TTC549 (cell line): ENCODE measurements around the gene CENPP.

Source experiments
- FAIRE-seq: peaks from 2 replicates; lab custom pipeline; 2012; peaks lifted over from hg19 to GRCh38; lab: Jason Lieb, UNC

The CENPP gene

GRCh38 chr9:92599938-92600461 lies 274.2 kb downstream of the CENPP start:
- no peak for FAIRE-seq

GRCh38 chr9:92600462-92601261 lies 274.9 kb downstream of the CENPP start:
- FAIRE-seq: no peak

DNA sequence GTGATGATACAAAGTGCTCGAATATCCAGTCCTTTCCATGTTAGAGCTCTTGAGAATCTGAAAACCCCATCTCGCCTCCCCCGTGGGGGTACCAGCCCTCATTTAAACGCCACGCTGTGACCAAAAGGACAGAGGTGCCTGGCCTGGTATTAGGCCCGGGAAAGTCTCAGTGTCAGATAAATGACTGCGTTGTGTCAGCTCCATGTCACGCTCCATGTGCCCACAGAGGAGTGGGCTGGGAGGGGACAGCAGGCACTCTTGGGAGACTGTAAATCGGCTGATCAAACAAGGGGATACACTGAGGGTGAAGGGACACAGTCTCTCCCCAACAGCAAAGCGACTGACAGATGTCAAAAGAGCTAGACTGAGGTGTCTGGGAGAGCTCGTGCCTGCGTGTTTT lies 275.7 kb downstream of the CENPP start:
- no peak for FAIRE-seq

- FAIRE-seq: no peak
Observed at GRCh38 chr9:92602413-92602812, 276.7 kb downstream of the CENPP start.

GRCh38 chr9:92603100-92603499 lies 277.3 kb downstream of the CENPP start:
- no peak for FAIRE-seq

DNA sequence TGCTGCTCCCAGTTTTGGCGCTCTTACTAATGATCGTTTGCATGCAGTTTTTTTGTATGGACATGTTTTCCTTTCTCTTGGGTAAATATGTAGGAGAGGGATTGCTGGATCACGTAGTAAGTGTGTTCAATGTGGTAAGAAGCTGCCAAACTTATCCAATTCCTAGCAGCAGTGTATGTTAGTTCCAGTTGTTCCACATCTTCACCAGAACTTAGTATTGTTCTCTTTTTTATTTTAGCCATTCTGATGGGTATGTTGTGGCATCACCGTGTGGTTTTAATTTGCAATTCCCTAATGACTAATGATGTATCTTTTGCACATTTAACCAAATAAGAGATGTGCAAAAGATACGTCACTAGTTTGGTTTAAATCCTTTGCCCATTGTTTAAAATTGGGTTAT lies 278.2 kb downstream of the CENPP start:
- no peak for FAIRE-seq

GRCh38 chr9:92605224-92605623 lies 279.5 kb downstream of the CENPP start:
- no peak for FAIRE-seq

DNA sequence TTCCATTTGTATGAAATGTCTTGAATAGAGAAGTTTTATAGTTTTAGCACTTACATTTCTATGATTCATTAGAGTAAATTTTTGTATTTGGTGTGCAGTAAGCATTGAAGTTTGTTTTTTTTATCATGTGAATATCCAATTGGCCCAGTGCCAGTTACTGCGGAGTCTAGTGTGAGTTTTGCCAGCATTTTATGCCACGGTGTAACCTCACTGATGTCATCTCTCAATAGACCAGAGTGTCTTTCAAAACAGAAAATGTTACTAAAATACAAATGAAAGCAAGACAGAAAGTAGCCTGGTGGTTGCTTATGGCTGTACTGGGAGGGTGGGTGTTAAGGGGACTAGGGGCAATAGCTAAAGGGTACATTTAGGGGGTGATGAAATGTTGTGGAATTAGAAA lies 281.3 kb downstream of the CENPP start:
- no peak for FAIRE-seq

GRCh38 chr9:92607773-92608172 lies 282.0 kb downstream of the CENPP start:
- no peak for FAIRE-seq

DNA sequence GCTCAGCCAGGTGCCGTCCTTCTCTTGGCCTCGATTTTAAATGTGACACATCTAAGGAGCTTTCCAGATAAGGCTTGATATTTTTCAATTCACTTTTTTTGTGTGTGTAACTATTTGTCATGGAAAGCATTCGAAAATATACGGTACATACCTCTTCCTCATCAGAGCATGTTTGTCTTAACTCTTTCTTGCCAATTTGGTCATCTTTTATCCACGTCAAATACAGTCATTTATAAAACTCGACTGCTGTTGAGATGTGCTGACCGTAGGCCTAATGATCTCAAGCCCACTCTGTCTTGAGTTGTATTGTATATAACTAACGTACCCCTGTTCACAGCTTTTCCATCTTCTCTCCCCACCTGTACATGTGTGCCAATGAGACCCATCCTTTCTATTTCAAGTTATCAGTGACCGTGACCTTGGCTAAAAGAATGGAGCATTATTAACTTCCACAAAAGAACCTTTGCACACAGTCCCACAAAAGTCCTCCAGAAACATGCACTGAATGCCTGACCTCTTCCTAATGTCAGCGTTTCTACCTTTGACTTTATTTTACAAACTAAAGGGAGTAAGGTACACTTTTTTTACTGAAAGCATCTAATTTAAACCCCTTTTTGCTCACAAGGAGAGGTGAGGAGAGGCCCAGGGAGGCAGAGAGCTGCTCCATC lies 282.6 kb downstream of the CENPP start:
- FAIRE-seq: no peak

- no peak for FAIRE-seq
Observed at GRCh38 chr9:92608909-92609445, 283.2 kb downstream of the CENPP start.

DNA sequence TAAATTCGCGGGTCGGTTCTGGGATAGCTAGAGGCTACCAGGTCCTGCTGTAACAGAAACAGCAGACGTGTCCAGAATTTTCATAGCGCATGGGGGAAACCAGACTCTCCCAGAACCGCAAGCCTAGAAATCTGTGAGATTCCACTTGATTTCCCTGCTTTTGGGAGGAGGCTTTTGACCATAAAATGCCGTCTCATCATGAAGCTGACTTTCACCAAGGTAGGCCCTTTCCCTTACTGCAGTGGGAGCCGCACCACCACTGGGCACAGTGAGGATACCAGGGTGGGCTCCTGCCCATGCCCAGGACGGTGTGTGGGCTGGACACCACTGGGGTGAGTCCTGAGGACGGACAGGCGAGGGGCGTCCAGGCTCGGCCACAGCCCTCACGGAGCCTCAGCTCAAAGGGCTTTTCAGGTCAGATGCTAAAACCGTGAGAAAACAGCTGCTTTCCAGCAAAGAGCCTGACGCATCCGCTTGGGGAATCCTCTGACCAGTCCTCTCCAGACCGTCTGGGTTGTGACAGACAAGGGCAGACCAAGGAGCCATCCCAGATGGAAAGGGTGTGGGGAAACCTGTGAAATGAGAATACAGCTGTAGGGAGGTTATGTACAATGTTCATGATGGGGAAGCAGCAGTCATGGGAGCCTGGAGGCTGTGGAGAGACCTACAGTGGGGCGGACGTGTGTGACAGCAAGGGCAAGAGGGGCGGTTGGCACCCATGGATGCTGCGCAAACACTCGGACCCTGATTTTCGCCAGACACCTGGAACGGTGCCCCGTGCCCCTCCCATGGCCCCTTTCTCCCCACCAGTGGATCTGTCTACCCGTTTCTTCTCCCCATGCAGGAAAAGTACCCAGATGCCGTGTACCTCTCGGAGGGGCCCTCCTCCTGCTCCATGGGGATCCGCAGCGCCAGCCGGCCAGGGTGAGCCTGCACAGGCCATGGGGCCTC lies 285.0 kb downstream of the CENPP start:
- FAIRE-seq: no peak

- no peak for FAIRE-seq
Observed at GRCh38 chr9:92611621-92612285, 286.0 kb downstream of the CENPP start.

DNA sequence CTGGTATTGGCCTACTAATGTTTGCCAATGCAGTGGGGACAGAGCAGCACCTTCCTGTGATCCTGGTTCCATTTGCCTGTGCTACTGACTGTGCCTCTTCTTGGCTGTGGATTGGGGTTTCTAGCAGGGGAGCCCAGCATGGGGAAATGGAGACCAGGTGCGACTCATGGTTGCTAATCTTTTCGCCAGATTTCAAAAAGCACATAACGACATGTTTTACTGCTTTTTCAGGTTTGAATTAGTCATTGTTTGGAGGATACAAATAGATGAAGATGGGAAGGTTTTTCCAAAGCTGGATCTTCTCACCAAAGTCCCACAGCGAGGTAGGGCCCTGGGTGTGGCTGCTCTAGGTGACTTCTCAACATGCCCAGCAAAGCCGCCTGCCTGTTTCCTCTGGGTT lies 286.5 kb downstream of the CENPP start:
- no peak for FAIRE-seq

- no peak for FAIRE-seq
Observed at GRCh38 chr9:92612816-92613215, 287.1 kb downstream of the CENPP start.

DNA sequence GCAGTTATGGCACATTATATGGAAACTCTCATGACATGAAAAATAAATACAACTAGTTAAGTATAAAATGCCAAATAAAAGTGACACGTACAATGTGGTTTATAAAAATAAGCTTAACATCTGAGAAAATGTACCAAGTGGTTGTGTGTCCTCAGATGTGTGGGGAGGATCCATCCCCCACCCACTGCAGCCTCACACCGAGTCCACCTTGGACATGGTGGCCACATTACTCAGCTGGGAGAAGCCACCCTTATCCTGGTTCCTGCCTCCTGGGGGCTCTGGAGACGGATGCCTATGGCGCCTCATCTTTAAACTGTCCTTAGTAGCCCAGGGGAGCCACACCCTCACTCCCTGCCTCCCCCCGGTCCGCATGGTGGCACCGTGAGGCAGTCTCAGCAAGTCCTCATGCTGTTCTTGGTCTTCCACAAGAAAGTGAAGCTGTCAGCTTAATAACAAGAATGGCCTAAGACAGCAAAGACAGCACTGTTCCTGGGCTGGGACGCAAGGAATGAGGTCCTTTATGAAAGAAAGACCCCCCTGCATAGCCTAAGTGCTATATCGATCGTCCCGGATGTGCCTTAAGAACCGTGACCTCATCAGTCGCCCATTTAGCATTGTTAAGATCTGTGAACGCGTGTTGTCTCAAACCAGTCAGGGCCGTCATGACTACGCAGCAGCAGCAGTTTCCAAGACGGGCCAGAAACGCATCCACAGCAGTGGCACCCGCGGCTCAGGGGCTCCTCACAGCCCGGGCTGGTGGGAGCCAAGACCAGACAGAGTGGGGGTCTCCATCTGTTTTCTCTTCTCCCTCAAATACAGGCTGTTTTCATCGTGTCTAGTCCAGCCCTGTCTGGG lies 287.7 kb downstream of the CENPP start:
- FAIRE-seq: no peak

GRCh38 chr9:92614123-92614510 lies 288.4 kb downstream of the CENPP start:
- FAIRE-seq: no peak

DNA sequence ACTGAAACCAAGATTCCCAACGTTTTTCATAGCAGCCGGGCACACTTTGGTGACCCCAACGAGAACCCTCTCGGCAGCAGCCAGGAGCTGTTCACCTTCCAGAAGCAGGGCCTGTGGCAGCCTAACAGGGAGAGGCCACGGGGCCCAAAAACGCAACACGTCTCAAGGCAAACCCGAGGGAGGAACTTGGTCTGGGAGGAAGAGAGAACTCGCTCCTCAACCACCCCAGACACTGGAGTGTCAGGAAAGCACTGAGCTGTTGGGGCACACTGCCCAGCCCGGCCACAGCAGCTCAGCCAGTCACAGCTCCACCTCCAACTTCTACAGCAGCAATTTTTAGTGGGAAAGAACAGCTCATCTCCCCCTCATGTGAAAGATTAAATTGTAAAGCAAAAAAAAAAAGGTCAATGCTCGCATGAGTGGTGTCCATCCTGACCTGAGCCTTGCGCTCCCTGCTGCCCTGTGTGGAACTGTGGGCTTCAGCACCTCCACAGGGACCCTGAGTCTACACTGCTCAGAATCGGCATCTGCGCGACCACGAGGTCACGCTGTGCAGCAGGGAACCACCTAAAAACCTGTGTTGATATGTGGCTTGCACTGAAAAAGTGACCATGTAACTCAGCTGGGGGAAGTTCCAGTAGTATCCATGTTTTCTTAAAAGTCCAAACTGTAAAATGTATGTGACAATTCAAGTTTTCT lies 289.2 kb downstream of the CENPP start:
- no peak for FAIRE-seq

- FAIRE-seq: no peak
Observed at GRCh38 chr9:92615790-92616189, 290.0 kb downstream of the CENPP start.

DNA sequence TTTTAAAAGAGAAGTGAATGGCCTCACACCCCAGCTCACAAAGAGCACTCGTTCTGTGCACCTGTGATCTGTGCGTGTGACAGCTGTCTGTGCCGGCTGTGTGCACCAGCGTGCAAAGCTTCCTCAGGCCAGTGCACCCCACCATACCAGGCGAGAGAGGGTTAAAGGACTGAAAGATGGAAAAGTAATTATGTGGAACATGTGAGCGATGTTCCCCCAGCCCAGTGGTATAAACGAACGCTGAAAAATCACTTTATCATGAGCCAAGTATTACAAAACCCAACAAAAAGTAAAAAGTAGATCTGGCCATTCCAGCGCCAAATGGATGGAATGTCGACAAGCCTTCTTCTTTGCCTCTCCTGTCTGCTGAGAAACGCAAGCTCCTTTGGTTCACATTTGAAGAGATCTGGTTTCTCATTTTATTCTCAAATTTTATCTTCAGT lies 290.5 kb downstream of the CENPP start:
- no peak for FAIRE-seq
